Transverse colon (tissue), 4 donors: Measurements from ENCODE around the gene ANKS1B. TPM values are rescaled to one million over a fixed set of nuclear protein-coding genes. Genes with fewer than 3 reads are reported as not detected.

Experiments
- DNase-seq: peaks from one replicate; pipeline ENCODE4 v3.0.0-alpha.2; 2019
- H3K27ac ChIP-seq, 4 donors: fragments of 200-600 bp; sonication (generic); 2 replicates each; pipeline ENCODE4 v1.5.1; 2016 to 2018; ENCODE audit warnings: inconsistent platforms in 4 of 4
- H3K27me3 ChIP-seq: fragments of 200-600 bp; sonication (generic); 2 replicates; pipeline ENCODE4 v1.5.1; 2017; ENCODE audit warnings: inconsistent platforms
- H3K36me3 ChIP-seq, 4 donors: fragments of 200-600 bp; sonication (generic); 2 replicates each; pipeline ENCODE4 v1.5.1; 2017 to 2019; ENCODE audit warnings: inconsistent platforms in 4 of 4
- H3K4me1 ChIP-seq, 4 donors: fragments of 200-600 bp; sonication (generic); 2 replicates each; pipeline ENCODE4 v1.5.1; 2017 to 2020; ENCODE audit warnings: inconsistent platforms in 4 of 4
- H3K4me3 ChIP-seq, 4 donors: fragments of 200-600 bp; sonication (generic); 1 replicate in 1 of 4; 2 replicates in 3 of 4; pipeline versions ENCODE4 v1.5.1 to v1.6.1; 2017 to 2019; ENCODE audit warnings: inconsistent platforms in 4 of 4
- H3K9me3 ChIP-seq, 2 donors: fragments of 200-600 bp; sonication (generic); 2 replicates each; pipeline ENCODE4 v1.5.1; 2017 to 2019; ENCODE audit warnings: inconsistent platforms in 2 of 2
- CTCF ChIP-seq, 5 experiments: fragments of 200-600 bp in 3 of 5; fragments of 450-650 bp in 2 of 5; sonication (generic) in 3 of 5; IDR thresholded peaks; 1 replicate in 2 of 5; 2 replicates in 3 of 5; pipeline ENCODE4 v1.5.1; 2016 to 2017; ENCODE audit warnings: antibody characterized with exemption in 5 of 5, inconsistent platforms in 3 of 5, mild to moderate bottlenecking in 2 of 5, moderate library complexity in 1 of 5
- EP300 ChIP-seq: sonication (generic); formaldehyde crosslinking; IDR thresholded peaks from one replicate; pipeline ENCODE4 v1.6.1; 2017; ENCODE audit warnings: antibody characterized with exemption, low read depth
- POLR2A ChIP-seq: fragments of 450-650 bp; IDR thresholded peaks from one replicate; pipeline ENCODE4 v1.6.1; 2016; ENCODE audit warnings: antibody characterized with exemption, mild to moderate bottlenecking, moderate library complexity
- POLR2AphosphoS5 ChIP-seq, 3 donors: sonication (generic); formaldehyde crosslinking; IDR thresholded peaks; one replicate each; pipeline ENCODE4 v1.6.1; 2016; ENCODE audit warnings: antibody characterized with exemption in 3 of 3
- WGBS, 2 donors: methylation state at CpG; one replicate each; pipeline ENCODE4 v1.1.5; 2018; ENCODE audit warnings: low coverage in 1 of 2; 5-methylcytosine and 5-hydroxymethylcytosine counted together
- in situ Hi-C, 4 donors: fragments of 200-750 bp; cut with MboI; loops; one replicate each; pipeline versions ENCODE4 v1.15.0 to v1.15.1; 2017; ENCODE audit warnings: low sequenced_read_pairs in 3 of 4, low pct_ligation_motif_present in 1 of 4, low pct_unique_long_range_greater_than_20kb in 1 of 4
- intact Hi-C: fragments of 100-400 bp; cut with DNase I; formaldehyde crosslinking; loops from one replicate; pipeline ENCODE4 v1.15.1; 2023; ENCODE audit warnings: low total_unique reads
- total RNA-seq, 4 donors: library from RNA; depleted of rRNA; stranded (reverse); fragments of >200 nt; gene quantifications; one replicate each; pipeline ENCODE4 v1.1.0, GENCODE V29; 2016

ANKS1B gene
- total RNA-seq, 4 donors from 2014 or later = 1.4 to 6.4 (median 3.5) TPM; not detected in 1

DNA sequence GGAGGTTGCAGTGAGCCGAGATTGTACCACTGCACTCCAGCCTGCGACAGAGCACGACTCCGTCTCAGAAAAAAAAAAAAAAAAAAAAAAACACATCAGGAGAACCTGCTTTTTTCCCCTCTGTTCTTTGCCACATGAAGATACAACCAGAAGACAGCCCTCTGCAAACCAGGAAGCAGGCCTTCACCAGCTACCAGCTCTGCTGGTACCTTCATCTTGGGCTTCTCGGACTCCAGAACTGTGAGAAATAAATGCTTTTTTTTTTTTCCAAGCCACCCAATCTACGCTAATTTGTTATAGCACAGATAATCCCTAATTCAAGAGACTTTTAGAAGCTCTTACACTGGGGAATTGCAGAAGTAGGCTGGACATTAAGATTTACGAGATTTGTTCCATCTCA is 216.0 kb downstream of the ANKS1B start:
- 90 to 93% methylated on average over 2 to 7 of the region's 7 CpGs for WGBS, 2 donors
- no peaks in the 10 kb centered on the region for H3K4me1 ChIP-seq
- no peaks in the 10 kb centered on the region for H3K27me3 ChIP-seq
- no peak overlapping the region for H3K4me3 ChIP-seq
- intact Hi-C loops (no loop called here), in situ Hi-C loops (loop anchor here in 2 of 4 donors (25.0 kb wide), 1 partner anchor 731 kb away; no protein-coding TSS in a partner anchor)
- no peak for DNase-seq
- H3K36me3 ChIP-seq = no peaks in the 10 kb centered on the region
- no peaks in the 10 kb centered on the region for H3K9me3 ChIP-seq
- H3K27ac ChIP-seq = no peak overlapping the region
- TF ChIP-seq POLR2A = no peak
- TF ChIP-seq CTCF (IDR thresholded peaks at IDR 0.05) = no peak
- no peak for TF ChIP-seq EP300
- no peak for TF ChIP-seq POLR2AphosphoS5 (IDR thresholded peaks at IDR 0.05)

DNA sequence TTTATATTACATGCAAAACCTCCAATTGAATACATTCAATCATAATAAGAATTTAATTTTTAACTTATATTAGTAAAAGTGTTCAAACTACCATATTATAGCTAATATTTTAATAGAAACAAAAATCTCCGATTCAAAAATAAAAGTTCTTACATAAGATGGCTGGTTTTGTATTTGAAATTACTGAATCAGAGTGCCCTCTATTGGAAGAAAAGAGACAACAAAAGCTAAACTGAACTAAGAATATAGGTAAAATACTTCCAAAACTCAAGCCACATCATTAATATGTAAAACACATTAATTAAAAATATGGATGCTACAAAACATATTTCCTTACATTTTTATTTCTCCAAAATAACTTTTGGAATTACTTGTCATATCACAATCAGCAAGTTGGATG is 216.9 kb downstream of the ANKS1B start:
- DNase-seq = no peak
- WGBS, 2 donors = 5 to 6% methylated on average over 1 of the region's 1 CpG
- H3K27me3 ChIP-seq = no peaks in the 10 kb centered on the region
- no peaks in the 10 kb centered on the region for H3K36me3 ChIP-seq
- H3K9me3 ChIP-seq = no peaks in the 10 kb centered on the region
- intact Hi-C loops = no loop called here
- in situ Hi-C loops = loop anchor here in 2 of 4 donors (25.0 kb wide), 1 partner anchor 731 kb away; no protein-coding TSS in a partner anchor
- peak in 4 of 5 experiments; percentile 19 to 36 (median 34) for TF ChIP-seq CTCF (IDR thresholded peaks at IDR 0.05)
- no peak for TF ChIP-seq POLR2AphosphoS5 (IDR thresholded peaks at IDR 0.05)
- no peaks in the 10 kb centered on the region for H3K4me1 ChIP-seq
- no peak overlapping the region for H3K4me3 ChIP-seq
- H3K27ac ChIP-seq = no peak overlapping the region

GRCh38 chr12:99766408-99766807 is 218.3 kb downstream of the ANKS1B start:
- Histone ChIP-seq H3K4me1 (no peaks in the 10 kb centered on the region), H3K27me3 (no peaks in the 10 kb centered on the region), H3K4me3 (no peak overlapping the region), H3K36me3 (no peaks in the 10 kb centered on the region), H3K27ac (no peak overlapping the region), H3K9me3 (no peaks in the 10 kb centered on the region)
- in situ Hi-C loops (loop anchor here in 2 of 4 donors (25.0 kb wide), 1 partner anchor 729 kb away; no protein-coding TSS in a partner anchor), intact Hi-C loops (no loop called here)
- no peak for TF ChIP-seq CTCF (IDR thresholded peaks at IDR 0.05)
- no peak for TF ChIP-seq POLR2A
- WGBS, 2 donors = 71 to 77% methylated on average over 1 of the region's 1 CpG
- DNase-seq = no peak

GRCh38 chr12:99765469-99766114 is 219.1 kb downstream of the ANKS1B start:
- in situ Hi-C loops = loop anchor here in 2 of 4 donors (25.0 kb wide), 1 partner anchor 728 kb away; no protein-coding TSS in a partner anchor

More at GRCh38 chr12:99765469-99766114, 219.1 kb downstream of the ANKS1B start:
- 61 to 66% methylated on average over 3 of the region's 3 CpGs for WGBS, 2 donors
- no peaks in the 10 kb centered on the region for H3K9me3 ChIP-seq
- no peak for DNase-seq
- no peaks in the 10 kb centered on the region for H3K27me3 ChIP-seq
- H3K4me3 ChIP-seq = no peak overlapping the region
- intact Hi-C loops = no loop called here
- no peak for TF ChIP-seq CTCF (IDR thresholded peaks at IDR 0.05)
- no peak for TF ChIP-seq POLR2A
- no peak for TF ChIP-seq EP300
- TF ChIP-seq POLR2AphosphoS5 (IDR thresholded peaks at IDR 0.05) = no peak
- no peak overlapping the region for H3K27ac ChIP-seq
- H3K36me3 ChIP-seq = no peaks in the 10 kb centered on the region
- H3K4me1 ChIP-seq = no peaks in the 10 kb centered on the region
